SU-DHL-6 (cell line): ENCODE data around the gene OR1N1.

Experiments
- CTCF ChIP-seq: fragments of 200-600 bp; sonication (generic); IDR thresholded peaks from one replicate; pipeline ENCODE4 v1.5.1; 2017; ENCODE audit warnings: antibody characterized with exemption, mild to moderate bottlenecking, low read length, moderate library complexity; ENCODE audit not compliant: insufficient read depth, poor library complexity, severe bottlenecking
- EZH2phosphoT487 ChIP-seq: fragments of 200-600 bp; sonication (generic), shearing (Covaris generic); conservative IDR thresholded peaks from 2 replicates; pipeline ENCODE4 v1.6.1; 2018; ENCODE audit warnings: mild to moderate bottlenecking, antibody characterized with exemption, low read length, moderate library complexity, mixed read lengths

- peak; percentile 82 for TF ChIP-seq CTCF
- no peak for TF ChIP-seq EZH2phosphoT487
Measured at GRCh38 chr9:122498883-122499288, 28.2 kb downstream of the OR1N1 start.
